Ascending aorta (tissue), 2 donors: Measurements from ENCODE around the gene TRIM27. TPM values are rescaled to one million over a fixed set of nuclear protein-coding genes. Genes with fewer than 3 reads are reported as not detected.

Source experiments
- DNase-seq, 2 donors: peaks; one replicate each; pipeline ENCODE4 v3.0.0-alpha.2; 2019; ENCODE audit warnings: low spot score in 2 of 2
- H3K27ac ChIP-seq, 2 donors: fragments of 200-600 bp; sonication (generic); one replicate each; pipeline ENCODE4 v1.5.1; 2016 to 2017; ENCODE audit warnings: mild to moderate bottlenecking in 1 of 2
- H3K27me3 ChIP-seq: fragments of 200-600 bp; sonication (generic); one replicate; pipeline ENCODE4 v1.5.1; 2017
- H3K36me3 ChIP-seq, 2 donors: fragments of 200-600 bp; sonication (generic); one replicate each; pipeline ENCODE4 v1.5.1; 2016
- H3K4me1 ChIP-seq, 2 donors: fragments of 200-600 bp; sonication (generic); one replicate each; pipeline ENCODE4 v1.5.1; 2016 to 2017; ENCODE audit warnings: mild to moderate bottlenecking in 1 of 2
- H3K4me3 ChIP-seq, 2 donors: fragments of 200-600 bp; sonication (generic); one replicate each; pipeline ENCODE4 v1.5.1; 2016 to 2017; ENCODE audit warnings: mild to moderate bottlenecking in 1 of 2
- H3K9me3 ChIP-seq, 2 donors: fragments of 200-600 bp; sonication (generic); one replicate each; pipeline ENCODE4 v1.5.1; 2016
- intact Hi-C: fragments of 100-400 bp; cut with DNase I; formaldehyde crosslinking; loops from one replicate; pipeline ENCODE4 v1.15.1; 2023
- total RNA-seq: library from RNA; depleted of rRNA; stranded (reverse); fragments of >200 nt; gene quantifications from one replicate; pipeline ENCODE4 v1.1.0, GENCODE V29; 2016
- TF ChIP-seq, protein P1 (sequence below), 3 experiments: fragments of 200-600 bp in 2 of 3; fragments of 450-650 bp in 1 of 3; sonication (generic) in 2 of 3; IDR thresholded peaks; one replicate each; pipeline ENCODE4 v1.5.1; 2016 to 2019; ENCODE audit warnings: antibody characterized with exemption in 3 of 3, mild to moderate bottlenecking in 1 of 3, moderate library complexity in 1 of 3

The TRIM27 gene
- total RNA-seq, 1 donor from 2014 or later: 167 TPM

DNA sequence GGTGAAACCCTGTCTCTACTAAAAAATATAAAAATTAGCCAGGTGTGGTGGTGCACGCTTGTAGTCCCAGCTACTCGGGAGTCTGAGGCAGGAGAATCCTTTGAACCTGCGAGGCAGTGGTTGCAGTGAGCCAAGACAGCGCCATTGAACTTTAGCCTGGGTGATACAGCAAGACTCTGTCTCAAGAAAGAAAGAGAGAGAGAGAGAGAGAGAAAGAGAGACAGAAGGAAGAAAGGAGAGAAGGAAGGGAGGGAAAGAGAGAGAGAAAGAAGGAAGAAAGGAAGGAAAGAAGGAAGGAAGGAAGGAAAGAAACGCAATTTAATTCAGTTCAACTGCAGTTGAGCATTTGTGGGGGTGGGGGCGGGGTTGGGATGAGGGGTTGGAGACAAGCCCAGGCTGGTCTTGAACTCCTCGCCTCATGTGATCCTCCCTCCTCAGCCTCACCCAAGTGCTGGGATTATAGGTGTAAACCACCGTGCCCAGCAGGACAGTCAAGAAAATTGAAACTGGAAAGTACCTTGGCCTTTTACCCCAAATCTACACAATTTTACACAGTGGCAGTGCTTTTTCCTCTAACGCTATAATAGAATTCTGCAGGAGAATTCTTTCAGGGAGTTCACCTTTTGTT is 30.5 kb downstream of the TRIM27 start:
- DNase-seq: no peak
- no peak overlapping the region for H3K4me3 ChIP-seq
- H3K9me3 ChIP-seq: no peaks in the 10 kb centered on the region
- intact Hi-C loops: no loop called here
- TF ChIP-seq, protein P1, sequence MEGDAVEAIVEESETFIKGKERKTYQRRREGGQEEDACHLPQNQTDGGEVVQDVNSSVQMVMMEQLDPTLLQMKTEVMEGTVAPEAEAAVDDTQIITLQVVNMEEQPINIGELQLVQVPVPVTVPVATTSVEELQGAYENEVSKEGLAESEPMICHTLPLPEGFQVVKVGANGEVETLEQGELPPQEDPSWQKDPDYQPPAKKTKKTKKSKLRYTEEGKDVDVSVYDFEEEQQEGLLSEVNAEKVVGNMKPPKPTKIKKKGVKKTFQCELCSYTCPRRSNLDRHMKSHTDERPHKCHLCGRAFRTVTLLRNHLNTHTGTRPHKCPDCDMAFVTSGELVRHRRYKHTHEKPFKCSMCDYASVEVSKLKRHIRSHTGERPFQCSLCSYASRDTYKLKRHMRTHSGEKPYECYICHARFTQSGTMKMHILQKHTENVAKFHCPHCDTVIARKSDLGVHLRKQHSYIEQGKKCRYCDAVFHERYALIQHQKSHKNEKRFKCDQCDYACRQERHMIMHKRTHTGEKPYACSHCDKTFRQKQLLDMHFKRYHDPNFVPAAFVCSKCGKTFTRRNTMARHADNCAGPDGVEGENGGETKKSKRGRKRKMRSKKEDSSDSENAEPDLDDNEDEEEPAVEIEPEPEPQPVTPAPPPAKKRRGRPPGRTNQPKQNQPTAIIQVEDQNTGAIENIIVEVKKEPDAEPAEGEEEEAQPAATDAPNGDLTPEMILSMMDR (IDR thresholded peaks at IDR 0.05): no peak
- H3K4me1 ChIP-seq: no peaks in the 10 kb centered on the region
- no peak overlapping the region for H3K27ac ChIP-seq
- H3K36me3 ChIP-seq: no peaks in the 10 kb centered on the region
- H3K27me3 ChIP-seq: no peaks in the 10 kb centered on the region

DNA sequence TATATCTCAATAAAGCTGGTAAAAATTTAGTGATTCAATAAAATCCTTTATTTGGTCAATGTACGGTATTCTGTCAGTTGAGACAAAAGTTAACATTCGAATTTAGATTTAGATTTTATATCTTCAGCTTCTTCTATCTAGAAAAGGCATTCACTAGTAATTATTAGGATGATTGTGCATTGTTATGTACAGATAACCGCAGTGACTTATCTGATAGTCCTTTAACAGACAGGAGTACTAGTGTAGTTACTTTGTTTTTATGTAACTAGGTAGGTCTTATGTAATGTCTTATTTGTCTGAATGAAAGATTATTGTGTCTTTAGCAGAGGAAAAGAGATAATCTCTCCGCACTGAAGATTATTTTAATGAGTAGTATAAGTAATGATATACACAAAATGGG is 31.3 kb downstream of the TRIM27 start:
- DNase-seq: no peak
- no peaks in the 10 kb centered on the region for H3K36me3 ChIP-seq
- TF ChIP-seq, protein P1 (IDR thresholded peaks at IDR 0.05): no peak
- intact Hi-C loops: no loop called here
- no peak overlapping the region for H3K4me3 ChIP-seq
- no peaks in the 10 kb centered on the region for H3K9me3 ChIP-seq
- no peaks in the 10 kb centered on the region for H3K4me1 ChIP-seq
- H3K27me3 ChIP-seq: no peaks in the 10 kb centered on the region
- no peak overlapping the region for H3K27ac ChIP-seq

DNA sequence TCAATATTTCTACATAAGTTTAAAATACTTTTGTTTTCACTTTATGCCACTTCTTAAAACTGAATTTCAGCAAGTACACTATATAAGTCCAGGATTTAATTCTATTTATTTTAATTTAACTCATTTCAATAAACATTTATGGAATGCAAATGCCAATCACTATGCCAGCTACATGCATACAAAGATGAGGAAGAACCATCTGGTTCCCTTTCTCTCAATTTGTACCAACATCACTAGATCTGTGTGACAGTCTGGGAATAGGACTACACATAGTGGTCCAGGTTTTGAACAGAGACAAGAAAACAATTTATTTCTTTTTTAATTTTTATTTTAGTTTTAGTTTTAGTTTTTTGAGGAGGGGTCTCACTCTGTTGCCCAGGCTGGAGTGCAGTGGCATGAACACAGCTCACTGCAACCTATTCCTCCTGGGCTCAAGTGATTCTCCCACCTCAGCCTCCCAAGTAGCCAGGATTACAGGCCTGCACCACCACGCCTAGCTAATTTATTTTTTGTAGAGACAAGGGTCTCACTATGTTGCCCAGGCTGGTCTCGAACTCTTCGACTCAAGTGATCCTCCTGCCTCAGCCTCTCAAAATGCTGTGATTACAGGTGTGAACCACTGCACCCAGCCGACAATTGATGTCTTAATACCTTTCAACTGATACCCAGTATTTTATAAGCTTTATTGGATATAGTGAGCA is 35.8 kb downstream of the TRIM27 start:
- no peaks in the 10 kb centered on the region for H3K9me3 ChIP-seq
- H3K36me3 ChIP-seq: no peaks in the 10 kb centered on the region
- no peaks in the 10 kb centered on the region for H3K4me1 ChIP-seq
- H3K4me3 ChIP-seq: no peak overlapping the region
- TF ChIP-seq, protein P1 (IDR thresholded peaks at IDR 0.05): no peak
- peaks cover 3% of the 10 kb centered on the region for H3K27me3 ChIP-seq
- no peak overlapping the region for H3K27ac ChIP-seq
- no peak for DNase-seq
- intact Hi-C loops: no loop called here

DNA sequence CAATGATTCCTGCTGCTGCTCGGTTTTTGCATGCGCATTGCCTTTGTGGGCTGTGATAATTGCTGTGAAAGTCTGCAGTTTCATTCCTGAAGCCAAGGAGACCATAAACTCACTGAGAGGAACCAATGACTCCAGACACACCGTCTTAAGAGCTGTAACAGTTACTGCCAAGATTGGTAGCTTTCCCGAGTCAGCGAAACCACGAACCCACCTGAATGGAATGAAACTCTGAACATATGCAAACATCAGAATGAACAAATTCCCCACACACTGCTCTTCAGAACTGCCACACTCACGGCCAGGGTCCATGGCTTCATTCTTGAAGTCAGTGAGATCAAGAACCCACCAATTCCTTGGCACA is 37.7 kb downstream of the TRIM27 start:
- intact Hi-C loops: no loop called here
- Histone ChIP-seq H3K4me3 (no peak overlapping the region), H3K27ac (no peak overlapping the region), H3K27me3 (peaks cover 3% of the 10 kb centered on the region), H3K4me1 (no peaks in the 10 kb centered on the region), H3K9me3 (no peaks in the 10 kb centered on the region), H3K36me3 (no peaks in the 10 kb centered on the region)
- no peak for DNase-seq
- TF ChIP-seq, protein P1 (IDR thresholded peaks at IDR 0.05): no peak

DNA sequence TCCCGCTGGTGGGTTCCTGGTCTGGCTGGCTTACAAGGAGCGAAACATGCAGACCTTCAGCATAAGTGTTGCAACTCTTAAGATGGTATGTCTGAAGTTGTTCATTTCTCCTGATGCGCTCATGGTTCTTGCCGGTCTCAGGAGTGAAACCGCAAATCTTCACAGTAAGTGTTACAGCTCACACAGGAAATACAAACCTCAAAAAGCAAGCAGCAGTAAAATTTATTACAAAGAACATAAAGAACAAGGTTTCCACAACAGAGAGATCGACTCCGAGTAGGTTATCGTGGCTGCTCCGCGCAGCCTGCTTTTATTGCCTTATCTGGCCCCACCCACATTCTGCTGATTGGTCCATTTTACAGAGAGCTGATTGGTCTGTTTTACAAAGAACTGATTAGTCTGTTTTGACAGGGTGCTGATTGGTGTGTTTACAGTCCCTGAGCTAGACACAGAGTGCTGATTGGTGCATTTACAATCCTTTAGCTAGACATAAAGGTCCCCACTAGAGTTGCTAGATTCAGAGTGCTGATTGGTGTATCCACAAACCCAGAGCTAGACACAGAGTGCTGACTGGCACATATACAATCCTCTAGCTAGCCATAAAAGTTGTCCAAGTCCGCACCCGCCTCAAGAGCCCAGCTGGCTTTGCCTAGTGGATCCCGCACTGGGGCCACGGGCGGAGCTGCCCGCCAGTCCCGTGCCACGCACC is 39.2 kb downstream of the TRIM27 start:
- Histone ChIP-seq H3K4me1 (no peaks in the 10 kb centered on the region), H3K4me3 (peak overlapping the region in 1 of 2 donors; percentile 44), H3K36me3 (no peaks in the 10 kb centered on the region), H3K9me3 (no peaks in the 10 kb centered on the region), H3K27ac (no peak overlapping the region), H3K27me3 (peaks cover 3% of the 10 kb centered on the region)
- intact Hi-C loops: loop anchor here (5.0 kb wide), 2 partner anchors 58 to 547 kb away; partner anchors contain the start of gene ZSCAN31
- DNase-seq: no peak
- TF ChIP-seq, protein P1 (IDR thresholded peaks at IDR 0.05): no peak
